Neuronal stem cell (in vitro differentiated cells): ENCODE data around the gene ATXN3. TPM values are rescaled to one million over a fixed set of nuclear protein-coding genes. Genes with fewer than 3 reads are reported as not detected.

Experiments used
- DNase-seq: peaks from one replicate; pipeline ENCODE4 v3.0.0-alpha.2; 2013; ENCODE audit warnings: low spot score
- H2AFZ ChIP-seq: one replicate; pipeline ENCODE4 v1.6.1; 2013; ENCODE audit warnings: mild to moderate bottlenecking, low read length, inconsistent platforms
- H2AK5ac ChIP-seq: 2 replicates; pipeline ENCODE4 v1.6.1; 2013; ENCODE audit warnings: low read depth, mild to moderate bottlenecking, inconsistent platforms, low read length, moderate library complexity, mixed read lengths
- H2BK120ac ChIP-seq: 2 replicates; pipeline ENCODE4 v1.6.1; 2013; ENCODE audit warnings: low read depth, mild to moderate bottlenecking, inconsistent platforms, low read length, moderate library complexity, mixed read lengths
- H2BK12ac ChIP-seq: one replicate; pipeline ENCODE4 v1.6.1; 2013; ENCODE audit warnings: low read length, inconsistent platforms
- H2BK15ac ChIP-seq: 2 replicates; pipeline ENCODE4 v1.6.1; 2013; ENCODE audit warnings: mild to moderate bottlenecking, low read length, inconsistent platforms, mixed read lengths
- H2BK5ac ChIP-seq: one replicate; pipeline ENCODE4 v1.6.1; 2013; ENCODE audit warnings: inconsistent platforms, mild to moderate bottlenecking, low read length, moderate library complexity
- H3K14ac ChIP-seq: one replicate; pipeline ENCODE4 v1.6.1; 2013; ENCODE audit warnings: low read length, inconsistent platforms
- H3K18ac ChIP-seq: 2 replicates; pipeline ENCODE4 v1.6.1; 2013; ENCODE audit warnings: low read length, inconsistent platforms
- H3K23ac ChIP-seq: 2 replicates; pipeline ENCODE4 v1.6.1; 2013; ENCODE audit warnings: low read depth, mild to moderate bottlenecking, mixed read lengths, low read length, inconsistent platforms; ENCODE audit not compliant: poor library complexity
- H3K27ac ChIP-seq: replicated peaks from 3 replicates; pipeline ENCODE4 v1.5.1; 2013; ENCODE audit warnings: low read length, inconsistent platforms
- H3K27me3 ChIP-seq, 3 experiments: 2 replicates each; pipeline ENCODE4 v1.6.1; 2013; ENCODE audit warnings: low read length in 3 of 3, mild to moderate bottlenecking in 2 of 3, inconsistent platforms in 1 of 3, low read depth in 1 of 3, mixed read lengths in 1 of 3, moderate library complexity in 1 of 3; ENCODE audit not compliant: control insufficient read depth in 3 of 3, insufficient read depth in 3 of 3
- H3K36me3 ChIP-seq, 2 donors: replicated peaks in 1 of 2; 2 replicates each; pipeline ENCODE4 v1.6.1; 2013; ENCODE audit warnings: low read length in 2 of 2; ENCODE audit not compliant: control insufficient read depth in 2 of 2, insufficient read depth in 2 of 2
- H3K4ac ChIP-seq: 2 replicates; pipeline ENCODE4 v1.6.1; 2013; ENCODE audit warnings: inconsistent platforms, mild to moderate bottlenecking, low read length, moderate library complexity
- H3K4me1 ChIP-seq, 2 donors: 1 replicate in 1 of 2; 2 replicates in 1 of 2; pipeline ENCODE4 v1.6.1; 2013; ENCODE audit warnings: low read length in 2 of 2, low read depth in 1 of 2; ENCODE audit not compliant: control insufficient read depth in 2 of 2, insufficient read depth in 1 of 2
- H3K4me2 ChIP-seq: one replicate; pipeline ENCODE4 v1.6.1; 2013; ENCODE audit warnings: mild to moderate bottlenecking, low read length, inconsistent platforms; ENCODE audit not compliant: insufficient read depth, poor library complexity, severe bottlenecking
- H3K4me3 ChIP-seq, 2 donors: 2 replicates each; pipeline ENCODE4 v1.5.1; 2013; ENCODE audit warnings: low read length in 2 of 2, mild to moderate bottlenecking in 2 of 2, inconsistent platforms in 1 of 2, moderate library complexity in 1 of 2
- H3K79me1 ChIP-seq: one replicate; pipeline ENCODE4 v1.6.1; 2013; ENCODE audit warnings: low read depth, mild to moderate bottlenecking, inconsistent platforms, low read length, moderate library complexity
- H3K9ac ChIP-seq: one replicate; pipeline ENCODE4 v1.6.1; 2013; ENCODE audit warnings: mild to moderate bottlenecking, low read depth, low read length, inconsistent platforms; ENCODE audit not compliant: poor library complexity
- H3K9me3 ChIP-seq, 2 donors: replicated peaks in 1 of 2; 2 replicates each; pipeline versions ENCODE3 to v1.6.1; 2013; ENCODE audit warnings: low read length in 2 of 2, mild to moderate bottlenecking in 2 of 2, inconsistent platforms in 1 of 2, low read depth in 1 of 2, mixed read lengths in 1 of 2, moderate library complexity in 1 of 2; ENCODE audit not compliant: control insufficient read depth in 2 of 2, insufficient read depth in 1 of 2
- H4K8ac ChIP-seq: one replicate; pipeline ENCODE4 v1.6.1; 2013; ENCODE audit warnings: low read depth, mild to moderate bottlenecking, inconsistent platforms, low read length, moderate library complexity
- H4K91ac ChIP-seq: one replicate; pipeline ENCODE4 v1.6.1; 2013; ENCODE audit warnings: low read length, low read depth, mild to moderate bottlenecking, inconsistent platforms; ENCODE audit not compliant: poor library complexity
- WGBS, 2 donors: extraction: QIAGEN DNeasy Blood & Tissue Kit; methylation state at CpG; one replicate each; pipeline ENCODE4 v1.1.7; 2013; ENCODE audit warnings: missing lambda C conversion rate in 2 of 2, mixed read lengths in 1 of 2; ENCODE audit not compliant: insufficient read length in 2 of 2, insufficient replicate concordance in 1 of 2; ENCODE audit errors: extremely low coverage in 2 of 2; 5-methylcytosine and 5-hydroxymethylcytosine counted together
- polyA plus RNA-seq, 2 experiments: library from polyadenylated mRNA; stranded (reverse); fragments of 200-250 nt; gene quantifications; one replicate each; pipeline ENCODE4 v1.2.3, GENCODE V29; 2013

ATXN3 gene
- 18.4 TPM for polyA plus RNA-seq (2013, experiment 1 of 2)
- 20.3 TPM for polyA plus RNA-seq (2013, experiment 2 of 2)

DNA sequence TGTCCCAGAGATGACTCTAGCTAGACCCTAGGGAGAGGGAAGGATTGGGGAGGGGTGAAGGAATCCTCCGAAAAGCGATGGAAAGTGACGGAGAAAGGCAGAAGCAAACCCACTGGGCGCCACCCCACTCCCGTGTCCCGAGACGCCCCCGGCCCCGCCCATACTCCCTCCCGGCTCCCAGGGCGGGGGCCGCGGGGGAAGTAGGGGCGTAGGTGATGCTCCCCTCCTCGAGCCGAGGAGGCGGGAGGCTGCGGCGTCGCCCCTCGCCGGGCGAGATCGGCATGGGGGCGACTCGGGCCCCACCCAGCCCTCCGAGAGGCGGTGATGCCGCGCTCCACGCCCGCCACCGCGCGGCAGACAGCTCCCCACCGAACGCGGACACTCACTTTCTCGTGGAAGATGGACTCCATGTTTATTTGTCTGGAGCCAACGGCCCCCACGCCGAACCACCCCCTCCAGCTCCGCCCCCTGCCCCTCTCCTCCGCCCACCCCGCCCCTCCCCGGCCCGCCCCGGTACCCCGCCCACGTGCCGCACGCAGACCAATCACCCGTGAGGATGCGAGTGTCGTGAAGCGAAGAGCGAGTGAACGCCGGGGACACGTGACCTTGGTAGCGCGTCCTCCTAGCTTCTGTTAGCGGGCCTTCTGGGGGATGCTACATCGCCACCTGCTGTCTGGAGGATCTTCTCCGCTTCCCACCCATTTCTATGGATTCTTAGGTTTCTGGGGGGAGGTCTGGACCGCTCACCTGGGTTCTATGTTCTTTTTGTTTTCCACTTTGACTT, at the start of gene ATXN3:
TSS of gene ATXN3 (minus strand) at position 440 of the 784 bp plus-strand sequence. CDS start at position 410, 30 bp downstream.
- Histone ChIP-seq H2BK12ac (no peak within 1 kb of the TSS), H3K4ac (peak within 1 kb of the TSS; percentile 37), H3K4me3 (peak within 1 kb of the TSS; percentile 73 to 100), H3K4me1 (peaks cover 3 to 9% of the 10 kb centered on the region in 2 donors), H3K36me3 (no peaks in the 10 kb centered on the region), H3K18ac (peak within 1 kb of the TSS; percentile 100), H4K8ac (peak within 1 kb of the TSS; percentile 43), H3K23ac (peak within 1 kb of the TSS; percentile 85), H2BK120ac (peak within 1 kb of the TSS; percentile 61), H3K14ac (no peak within 1 kb of the TSS), H3K79me1 (peaks cover 9% of the 10 kb centered on the region), H3K27ac (peak within 1 kb of the TSS; percentile 50), H2BK15ac (no peak within 1 kb of the TSS), H3K9me3 (no peaks in the 10 kb centered on the region), H2AFZ (peak within 1 kb of the TSS; percentile 98), H3K27me3 (no peaks in the 10 kb centered on the region), H3K9ac (peak within 1 kb of the TSS; percentile 92), H4K91ac (no peak within 1 kb of the TSS), H3K4me2 (peak within 1 kb of the TSS; percentile 81), H2BK5ac (peak within 1 kb of the TSS; percentile 82), H2AK5ac (no peak within 1 kb of the TSS)
- WGBS, 2 donors = no CpG with 5 or more reads among the region's 66 CpGs
- peak; percentile 93 for DNase-seq

DNA sequence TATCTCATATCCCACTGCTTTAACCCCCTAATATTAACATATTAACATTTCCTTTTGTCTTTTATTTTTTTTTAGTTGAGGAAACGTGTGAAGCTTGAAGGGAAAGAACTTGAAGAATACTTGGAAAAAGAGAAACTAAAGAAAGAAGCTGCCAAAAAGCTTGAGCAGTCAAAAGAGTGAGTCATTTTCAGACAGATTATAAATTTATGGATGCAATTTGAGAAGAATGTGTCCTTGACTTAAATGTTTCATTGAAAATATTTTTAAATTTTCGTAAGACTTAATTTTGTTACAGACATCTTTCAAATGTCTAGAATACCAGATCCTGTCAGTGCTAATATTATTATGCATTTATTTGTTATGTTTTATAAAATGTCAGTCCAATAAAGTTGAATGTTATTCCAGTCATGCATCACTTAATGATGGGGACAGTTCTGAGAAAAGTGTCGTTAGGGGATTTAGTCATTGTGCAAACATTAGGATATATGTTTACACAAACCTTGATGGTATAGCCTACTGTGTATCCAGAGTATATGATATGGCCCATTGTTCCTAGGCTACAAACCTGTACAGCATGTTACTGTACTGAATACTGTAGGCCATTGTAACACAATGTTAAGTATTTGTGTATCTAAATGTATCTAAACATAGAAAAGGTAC, 48.0 kb upstream of the ATXN3 start:
- no peak overlapping the region for H3K14ac ChIP-seq
- H2AFZ ChIP-seq = no peak overlapping the region
- no peaks in the 10 kb centered on the region for H3K4me1 ChIP-seq
- DNase-seq = no peak
- no peak overlapping the region for H2BK120ac ChIP-seq
- no peaks in the 10 kb centered on the region for H3K9me3 ChIP-seq
- H2BK15ac ChIP-seq = no peak overlapping the region
- H3K4me3 ChIP-seq = no peak overlapping the region
- no peaks in the 10 kb centered on the region for H3K79me1 ChIP-seq
- WGBS, 2 donors = no CpG with 5 or more reads among the region's 3 CpGs
- H3K27ac ChIP-seq = no peak overlapping the region
- H3K36me3 ChIP-seq = peaks cover 17 to 93% of the 10 kb centered on the region in 2 donors
- no peak overlapping the region for H3K4me2 ChIP-seq
- H3K4ac ChIP-seq = no peak overlapping the region
- no peak overlapping the region for H3K9ac ChIP-seq
- H4K8ac ChIP-seq = no peak overlapping the region
- H3K18ac ChIP-seq = no peak overlapping the region
- H2AK5ac ChIP-seq = no peak overlapping the region
- no peak overlapping the region for H4K91ac ChIP-seq
- no peak overlapping the region for H3K23ac ChIP-seq
- no peaks in the 10 kb centered on the region for H3K27me3 ChIP-seq
- no peak overlapping the region for H2BK5ac ChIP-seq
- H2BK12ac ChIP-seq = no peak overlapping the region

DNA sequence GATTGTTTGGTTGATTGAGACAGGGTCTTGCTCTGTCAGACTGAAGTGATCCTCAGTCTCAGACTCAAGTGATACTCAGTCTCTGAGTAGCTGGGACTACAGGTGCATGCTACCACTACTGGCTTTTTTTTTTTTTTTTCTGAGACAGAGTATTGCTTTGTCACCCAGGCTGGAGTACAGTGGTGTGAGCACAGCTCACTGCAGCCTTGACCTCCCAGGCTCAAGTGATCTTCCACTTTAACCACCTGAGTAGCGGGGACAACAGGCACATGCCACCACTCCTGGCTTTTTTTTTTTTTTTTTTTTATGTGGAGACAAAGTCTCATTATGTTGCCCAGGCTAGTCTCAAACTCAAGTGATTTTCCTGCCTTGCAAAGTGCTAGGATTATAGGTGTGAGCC, 47.2 kb upstream of the ATXN3 start:
- no peak overlapping the region for H3K23ac ChIP-seq
- DNase-seq = no peak
- H3K4me2 ChIP-seq = no peak overlapping the region
- H3K9ac ChIP-seq = no peak overlapping the region
- no peak overlapping the region for H3K18ac ChIP-seq
- H3K4me1 ChIP-seq = no peaks in the 10 kb centered on the region
- no peaks in the 10 kb centered on the region for H3K9me3 ChIP-seq
- no peak overlapping the region for H4K91ac ChIP-seq
- H2AFZ ChIP-seq = no peak overlapping the region
- WGBS, 2 donors = no CpG with 5 or more reads among the region's 1 CpG
- H2BK12ac ChIP-seq = no peak overlapping the region
- no peak overlapping the region for H2BK5ac ChIP-seq
- peaks cover 17 to 93% of the 10 kb centered on the region in 2 donors for H3K36me3 ChIP-seq
- H3K27ac ChIP-seq = no peak overlapping the region
- H4K8ac ChIP-seq = no peak overlapping the region
- H3K14ac ChIP-seq = no peak overlapping the region
- H3K4ac ChIP-seq = no peak overlapping the region
- H2AK5ac ChIP-seq = no peak overlapping the region
- H3K79me1 ChIP-seq = no peaks in the 10 kb centered on the region
- no peak overlapping the region for H2BK15ac ChIP-seq
- H2BK120ac ChIP-seq = no peak overlapping the region
- no peak overlapping the region for H3K4me3 ChIP-seq
- no peaks in the 10 kb centered on the region for H3K27me3 ChIP-seq

DNA sequence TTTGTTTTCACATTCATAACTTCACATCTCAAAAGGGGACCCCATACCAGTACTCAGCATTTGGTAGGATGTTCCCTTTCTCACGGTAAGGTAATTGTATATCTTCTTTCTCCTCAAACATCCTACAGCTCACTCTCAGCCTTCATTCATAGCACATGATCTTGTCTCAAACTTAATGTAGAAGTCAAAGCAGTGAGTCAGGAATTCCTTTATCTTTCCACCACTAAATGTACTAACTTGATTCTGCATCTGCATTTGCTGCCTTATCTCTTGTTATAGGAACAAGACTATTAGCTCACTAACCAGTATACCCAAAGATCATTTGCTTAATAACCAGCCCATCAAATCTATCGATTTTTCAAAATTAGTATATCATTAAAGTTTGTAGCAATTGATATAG, 38.3 kb upstream of the ATXN3 start:
- Histone ChIP-seq H2BK15ac (no peak overlapping the region), H4K91ac (no peak overlapping the region), H2BK5ac (no peak overlapping the region), H2AK5ac (no peak overlapping the region), H3K27ac (no peak overlapping the region), H3K4ac (no peak overlapping the region), H3K79me1 (no peaks in the 10 kb centered on the region), H3K14ac (no peak overlapping the region), H2BK12ac (no peak overlapping the region), H3K18ac (no peak overlapping the region), H3K23ac (no peak overlapping the region), H2AFZ (no peak overlapping the region), H3K4me2 (no peak overlapping the region), H3K4me1 (no peaks in the 10 kb centered on the region), H3K9me3 (no peaks in the 10 kb centered on the region), H3K4me3 (no peak overlapping the region), H3K36me3 (peaks cover 28 to 96% of the 10 kb centered on the region in 2 donors), H3K27me3 (no peaks in the 10 kb centered on the region), H4K8ac (no peak overlapping the region), H2BK120ac (no peak overlapping the region), H3K9ac (no peak overlapping the region)
- DNase-seq = no peak
- no CpG with 5 or more reads among the region's 2 CpGs for WGBS, 2 donors
